Measurements from ENCODE around the gene PTDSS2.

Gene PTDSS2

DNA sequence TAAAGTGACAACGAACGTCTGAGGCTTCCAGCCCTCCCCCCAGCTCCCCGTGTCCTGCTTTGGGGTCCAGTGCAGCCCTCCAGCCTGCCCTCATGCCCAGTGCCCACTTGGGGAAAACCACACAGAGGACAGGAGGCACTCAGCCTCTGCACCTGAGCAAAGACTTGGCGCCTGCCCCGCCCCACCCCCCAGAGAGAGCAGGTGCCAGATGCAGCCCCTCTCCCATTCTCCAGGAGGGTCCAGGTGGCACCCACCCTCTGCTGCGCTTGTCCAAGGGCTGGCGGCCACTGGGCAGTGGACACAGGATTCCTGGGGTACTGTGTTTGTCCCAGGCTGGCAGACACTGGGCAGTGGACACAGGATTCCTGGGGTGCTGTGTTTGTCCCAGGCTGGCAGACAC, 41.3 kb downstream of the PTDSS2 start:
- no peak overlapping the region for H3K4me3 ChIP-seq (ENCODE audit: low read depth, low read length)
- TF ChIP-seq, protein P1, sequence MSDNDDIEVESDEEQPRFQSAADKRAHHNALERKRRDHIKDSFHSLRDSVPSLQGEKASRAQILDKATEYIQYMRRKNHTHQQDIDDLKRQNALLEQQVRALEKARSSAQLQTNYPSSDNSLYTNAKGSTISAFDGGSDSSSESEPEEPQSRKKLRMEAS (IDR thresholded peaks at IDR 0.05; ENCODE audit: low read depth, low read length), result no peak
- TF ChIP-seq, protein P2, sequence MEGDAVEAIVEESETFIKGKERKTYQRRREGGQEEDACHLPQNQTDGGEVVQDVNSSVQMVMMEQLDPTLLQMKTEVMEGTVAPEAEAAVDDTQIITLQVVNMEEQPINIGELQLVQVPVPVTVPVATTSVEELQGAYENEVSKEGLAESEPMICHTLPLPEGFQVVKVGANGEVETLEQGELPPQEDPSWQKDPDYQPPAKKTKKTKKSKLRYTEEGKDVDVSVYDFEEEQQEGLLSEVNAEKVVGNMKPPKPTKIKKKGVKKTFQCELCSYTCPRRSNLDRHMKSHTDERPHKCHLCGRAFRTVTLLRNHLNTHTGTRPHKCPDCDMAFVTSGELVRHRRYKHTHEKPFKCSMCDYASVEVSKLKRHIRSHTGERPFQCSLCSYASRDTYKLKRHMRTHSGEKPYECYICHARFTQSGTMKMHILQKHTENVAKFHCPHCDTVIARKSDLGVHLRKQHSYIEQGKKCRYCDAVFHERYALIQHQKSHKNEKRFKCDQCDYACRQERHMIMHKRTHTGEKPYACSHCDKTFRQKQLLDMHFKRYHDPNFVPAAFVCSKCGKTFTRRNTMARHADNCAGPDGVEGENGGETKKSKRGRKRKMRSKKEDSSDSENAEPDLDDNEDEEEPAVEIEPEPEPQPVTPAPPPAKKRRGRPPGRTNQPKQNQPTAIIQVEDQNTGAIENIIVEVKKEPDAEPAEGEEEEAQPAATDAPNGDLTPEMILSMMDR (IDR thresholded peaks at IDR 0.05; ENCODE audit: low read depth, low read length), result no peak
- TF ChIP-seq POLR2A (IDR thresholded peaks at IDR 0.05; ENCODE audit: extremely low read depth, insufficient read length) (no peak), MYC (IDR thresholded peaks at IDR 0.05; ENCODE audit: low read depth, low read length) (no peak)
- no peak for DNase-seq (ENCODE audit: low read depth)

DNA sequence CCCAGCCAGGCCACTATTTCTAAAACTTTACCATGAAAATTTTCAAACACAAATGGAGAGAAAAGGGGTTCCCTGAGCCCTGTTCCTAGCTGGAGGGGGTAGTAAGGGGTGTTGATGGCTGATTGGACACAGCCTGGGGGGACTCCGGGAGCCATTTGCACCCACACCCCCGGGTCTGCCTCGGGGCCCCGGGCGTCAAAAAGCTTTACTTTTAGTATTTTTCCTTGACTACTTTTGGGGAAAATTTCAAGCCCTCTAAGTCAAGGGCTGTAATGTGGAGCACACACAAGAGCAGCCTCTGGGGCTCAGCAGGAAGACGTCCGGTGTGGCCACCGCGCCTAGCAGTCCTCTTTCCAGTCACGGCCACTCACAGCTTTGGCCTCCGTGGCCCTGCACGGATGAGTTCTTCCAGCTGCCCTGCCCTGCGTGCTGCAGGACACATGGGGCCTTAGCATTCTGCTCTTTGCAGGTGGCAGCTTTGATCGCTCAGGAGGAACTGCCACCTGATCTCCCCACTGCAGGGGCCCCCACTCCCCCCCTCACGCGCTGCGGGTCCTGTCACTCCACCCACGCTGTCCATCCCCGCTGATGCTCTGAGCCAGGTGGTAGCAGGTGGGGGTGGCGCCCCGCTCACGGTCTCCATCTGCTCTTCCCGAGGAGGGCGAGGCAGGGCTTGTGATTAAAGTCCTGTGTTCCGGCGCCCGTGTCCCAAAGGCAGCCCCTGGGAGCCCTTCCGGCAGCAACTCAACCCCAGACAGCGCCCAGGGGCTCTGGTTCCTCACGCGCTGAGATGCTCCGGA, 42.5 kb downstream of the PTDSS2 start:
- no peak for DNase-seq (ENCODE audit: low read depth)

DNA sequence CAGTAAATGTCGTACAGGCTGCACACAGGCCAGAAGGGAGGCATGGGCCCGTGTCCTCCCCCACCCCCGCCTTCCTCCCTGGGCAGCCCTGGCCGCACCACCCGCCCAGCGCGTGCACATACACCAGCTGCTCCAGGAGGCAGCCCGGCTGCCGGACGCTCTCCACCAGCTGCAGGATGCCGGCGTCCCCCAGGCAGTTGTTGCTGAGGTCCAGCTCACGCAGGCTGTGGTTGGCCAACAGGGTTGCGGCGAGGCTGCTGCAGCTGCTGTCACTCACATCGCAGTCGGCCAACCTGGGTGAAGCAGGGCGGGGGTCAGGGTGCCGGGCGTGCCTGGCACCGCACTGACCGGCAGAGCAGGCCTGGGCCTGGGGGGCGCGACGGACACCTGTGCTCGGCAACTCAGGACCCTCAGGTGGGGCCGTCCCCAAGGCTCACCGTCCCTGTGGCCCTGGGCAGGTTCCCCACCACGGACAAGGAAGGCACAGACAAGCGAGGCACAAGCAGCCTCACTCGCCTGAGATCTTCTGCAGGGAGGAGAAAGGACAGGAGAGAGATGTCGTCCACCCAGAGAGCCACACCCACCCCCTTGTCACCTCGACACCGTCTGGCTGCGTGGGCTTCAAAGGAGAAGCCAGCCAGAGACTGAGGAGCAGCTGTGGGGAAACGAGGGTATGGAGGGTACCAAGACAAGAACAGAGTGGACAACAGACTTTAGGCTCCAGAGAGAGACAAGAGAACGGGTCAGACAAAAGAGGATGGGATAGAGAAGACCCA, 44.9 kb downstream of the PTDSS2 start:
- H3K4me3 ChIP-seq (ENCODE audit: low read depth, low read length), result no peak overlapping the region
- no peak for DNase-seq (ENCODE audit: low read depth)
- TF ChIP-seq POLR2A (IDR thresholded peaks at IDR 0.05; ENCODE audit: extremely low read depth, insufficient read length), result no peak
- TF ChIP-seq, protein P2 (IDR thresholded peaks at IDR 0.05; ENCODE audit: low read depth, low read length), result no peak
- no peak for TF ChIP-seq MYC (IDR thresholded peaks at IDR 0.05; ENCODE audit: low read depth, low read length)
- TF ChIP-seq, protein P1 (IDR thresholded peaks at IDR 0.05; ENCODE audit: low read depth, low read length), result no peak

More for the DNA sequence above, 42.5 kb downstream of the PTDSS2 start:
- no peak overlapping the region for H3K4me3 ChIP-seq (ENCODE audit: low read depth, low read length)
- TF ChIP-seq POLR2A (IDR thresholded peaks at IDR 0.05; ENCODE audit: extremely low read depth, insufficient read length) (no peak), MYC (IDR thresholded peaks at IDR 0.05; ENCODE audit: low read depth, low read length) (no peak)
- TF ChIP-seq, protein P2 (IDR thresholded peaks at IDR 0.05; ENCODE audit: low read depth, low read length), result no peak
- TF ChIP-seq, protein P1 (IDR thresholded peaks at IDR 0.05; ENCODE audit: low read depth, low read length), result no peak

DNA sequence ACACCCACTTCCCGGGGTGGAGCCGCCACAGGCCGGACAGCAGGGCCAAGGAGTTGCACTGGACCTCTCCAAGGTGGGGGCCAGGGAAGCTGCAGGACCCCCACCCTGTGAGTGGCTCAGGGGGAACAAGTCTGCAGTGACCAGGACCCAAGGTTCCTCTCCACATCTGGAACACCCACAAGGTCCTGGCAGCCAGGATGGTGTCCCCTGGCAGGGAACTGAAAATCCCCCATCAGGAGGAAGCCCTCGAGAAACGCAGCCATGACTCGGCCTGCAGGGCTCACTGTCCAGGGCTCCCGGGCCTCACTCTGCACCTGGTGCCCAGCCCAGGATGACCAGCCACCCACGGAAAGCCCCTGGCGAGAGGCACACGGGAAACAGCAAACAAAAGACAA, 45.5 kb downstream of the PTDSS2 start:
- TF ChIP-seq MYC (IDR thresholded peaks at IDR 0.05; ENCODE audit: low read depth, low read length) (no peak), POLR2A (IDR thresholded peaks at IDR 0.05; ENCODE audit: extremely low read depth, insufficient read length) (no peak)
- DNase-seq (ENCODE audit: low read depth), result no peak
- H3K4me3 ChIP-seq (ENCODE audit: low read depth, low read length), result no peak overlapping the region

DNA sequence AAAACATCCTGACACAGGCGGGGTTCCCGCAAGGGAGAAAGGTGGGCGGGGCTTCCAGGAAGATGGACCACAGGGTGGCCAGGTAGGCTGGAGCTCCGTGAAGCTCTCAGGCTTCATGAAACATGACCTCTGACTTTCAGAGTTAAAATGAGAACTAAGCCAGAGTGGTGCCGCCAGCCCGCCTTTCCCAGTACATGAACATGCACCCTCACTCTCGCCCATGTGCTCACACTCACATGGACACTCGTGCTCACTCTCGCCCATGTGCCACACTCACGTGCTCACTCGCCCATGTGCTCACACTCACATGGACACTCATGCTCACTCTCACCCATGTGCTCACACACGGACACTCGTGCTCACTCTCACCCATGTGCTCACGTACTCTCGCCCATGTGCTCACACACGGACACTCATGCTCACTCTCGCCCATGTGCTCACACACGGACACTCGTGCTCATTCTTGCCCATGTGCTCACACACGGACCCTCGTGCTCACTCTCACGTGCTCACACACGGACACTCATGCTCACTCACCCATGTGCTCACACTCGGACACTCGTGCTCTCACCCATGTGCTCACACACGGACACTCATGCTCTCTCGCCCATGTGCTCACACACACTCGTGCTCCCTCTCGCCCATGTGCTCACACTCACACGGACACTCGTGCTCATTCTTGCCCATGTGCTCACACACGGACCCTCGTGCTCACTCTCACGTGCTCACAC, 46.9 kb downstream of the PTDSS2 start:
- no peak overlapping the region for H3K4me3 ChIP-seq (ENCODE audit: low read depth, low read length)
- TF ChIP-seq, protein P1 (IDR thresholded peaks at IDR 0.05; ENCODE audit: low read depth, low read length), result peak; percentile 85
- TF ChIP-seq MYC (IDR thresholded peaks at IDR 0.05; ENCODE audit: low read depth, low read length), result peak; percentile 39; the same call in 1 of the 2 replicates
- no peak for TF ChIP-seq POLR2A (IDR thresholded peaks at IDR 0.05; ENCODE audit: extremely low read depth, insufficient read length)
- no peak for DNase-seq (ENCODE audit: low read depth)

DNA sequence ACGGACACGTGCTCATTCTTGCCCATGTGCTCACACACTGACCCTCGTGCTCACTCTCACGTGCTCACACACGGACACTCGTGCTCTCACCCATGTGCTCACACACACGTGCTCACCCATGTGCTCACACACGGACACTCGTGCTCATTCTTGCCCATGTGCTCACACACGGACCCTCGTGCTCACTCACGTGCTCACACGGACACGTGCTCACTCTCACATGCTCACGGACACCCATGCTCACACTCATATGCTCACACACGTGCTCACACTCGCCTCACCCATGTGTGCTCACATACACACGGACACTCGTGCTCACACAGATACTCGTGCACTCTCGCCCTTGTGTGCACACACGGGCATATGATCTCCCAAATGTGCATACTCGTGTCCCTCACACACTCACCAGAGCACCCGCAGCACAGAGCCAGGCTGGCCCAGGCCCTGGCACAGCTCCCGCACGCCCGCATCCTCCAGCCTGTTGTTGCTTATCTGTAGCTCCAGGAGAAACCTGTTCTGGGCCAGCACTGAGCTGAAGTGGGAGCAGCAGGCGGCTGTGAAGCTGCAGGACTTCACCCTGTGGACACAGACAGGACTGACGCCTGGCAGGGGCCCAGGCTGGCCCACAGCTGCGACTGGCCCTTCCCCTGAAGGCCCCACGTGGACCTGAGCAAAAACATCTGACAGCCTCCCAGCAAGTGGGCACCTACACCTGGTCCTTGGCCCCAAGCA, 47.7 kb downstream of the PTDSS2 start:
- no peak overlapping the region for H3K4me3 ChIP-seq (ENCODE audit: low read depth, low read length)
- no peak for TF ChIP-seq POLR2A (IDR thresholded peaks at IDR 0.05; ENCODE audit: extremely low read depth, insufficient read length)
- TF ChIP-seq, protein P1 (IDR thresholded peaks at IDR 0.05; ENCODE audit: low read depth, low read length), result no peak
- TF ChIP-seq, protein P2 (IDR thresholded peaks at IDR 0.05; ENCODE audit: low read depth, low read length), result no peak
- no peak for TF ChIP-seq MYC (IDR thresholded peaks at IDR 0.05; ENCODE audit: low read depth, low read length)

More for the DNA sequence above, 47.7 kb downstream of the PTDSS2 start:
- no peak for DNase-seq (ENCODE audit: low read depth)

Data from NB4 (cell line).